GM19452 (cell line): ENCODE data around the gene TF.
A peak's percentile ranks its signal among the peaks of the same experiment; 100 is the strongest.

Source experiments
- ATAC-seq: cut with Tn5 transposase; IDR thresholded peaks from one replicate; pipeline ENCODE4 v1.9.1; 2021; ENCODE audit not compliant: unreplicated experiment

The TF gene

DNA sequence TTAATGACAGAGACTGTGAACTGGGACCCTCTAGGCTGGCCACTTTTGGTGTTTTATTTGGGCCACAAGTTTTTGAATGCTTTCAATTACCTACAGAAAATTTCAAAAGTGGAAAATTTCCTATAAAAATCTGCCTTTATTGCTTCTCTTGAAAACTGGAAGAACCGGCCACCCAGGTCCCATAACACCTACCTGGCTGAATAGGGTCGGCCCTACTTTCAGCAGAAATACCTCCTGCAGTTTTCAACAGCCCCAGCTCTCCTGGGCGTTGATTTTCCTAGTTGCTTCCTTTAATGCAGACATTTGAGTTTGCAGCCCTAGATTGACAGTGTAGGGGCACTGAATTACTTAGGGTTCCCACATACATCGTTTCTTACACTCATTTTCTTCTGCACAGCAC, 58.7 kb downstream of the TF start:
- no peak for ATAC-seq

DNA sequence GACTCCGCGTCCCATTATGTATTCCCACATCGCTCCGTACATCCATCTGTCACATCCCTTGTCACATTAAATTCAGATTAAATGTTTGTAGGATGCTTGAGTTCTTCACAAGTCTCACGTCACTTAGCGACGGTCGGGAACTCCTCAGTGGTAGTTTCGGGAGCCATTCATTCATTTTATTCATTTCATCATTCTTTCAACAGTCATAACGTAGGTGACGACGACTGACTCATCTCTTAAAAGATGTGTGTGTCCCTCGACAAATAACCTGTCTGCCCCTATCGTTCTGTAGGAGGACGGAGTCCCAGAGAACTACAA, 59.1 kb downstream of the TF start:
- ATAC-seq = no peak

DNA sequence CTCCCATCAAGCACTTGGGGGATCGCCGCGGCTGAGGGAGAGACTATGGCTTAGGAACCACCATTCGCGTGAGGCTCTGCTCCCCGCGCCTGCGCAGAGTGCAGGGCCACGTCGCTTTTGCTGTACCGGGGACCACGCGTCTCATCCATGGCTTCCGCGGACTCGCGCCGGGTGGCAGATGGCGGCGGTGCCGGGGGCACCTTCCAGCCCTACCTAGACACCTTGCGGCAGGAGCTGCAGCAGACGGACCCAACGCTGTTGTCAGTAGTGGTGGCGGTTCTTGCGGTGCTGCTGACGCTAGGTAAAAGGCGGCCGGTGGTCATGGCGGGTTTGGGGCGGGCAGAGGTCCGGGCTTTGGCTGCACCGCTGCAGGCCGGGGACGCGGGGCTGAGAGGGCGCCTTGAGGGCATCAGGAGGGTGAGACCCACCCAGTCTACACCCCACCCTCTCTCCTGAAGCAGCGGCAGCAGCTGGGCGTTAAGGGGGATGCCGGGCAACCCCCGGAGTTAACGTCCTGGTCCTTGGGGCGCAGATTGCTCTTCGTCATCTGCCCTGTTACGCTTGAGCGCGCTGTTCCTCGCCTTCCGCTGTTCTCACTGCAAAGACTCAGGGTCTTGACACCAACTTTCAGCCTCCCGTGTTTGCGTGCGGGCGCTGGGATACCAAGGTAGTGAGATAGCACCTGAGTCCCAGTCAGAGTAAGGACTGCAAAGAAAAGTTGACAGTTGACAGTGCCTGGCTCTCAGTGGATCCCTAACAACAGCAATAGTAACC, 59.7 kb downstream of the TF start, which contains the start of gene SRPRB:
Gene SRPRB (plus strand): TSS at position 114 of the 774 bp plus-strand sequence. CDS start 34 bp downstream, at position 148.
- ATAC-seq = peak; percentile 99

DNA sequence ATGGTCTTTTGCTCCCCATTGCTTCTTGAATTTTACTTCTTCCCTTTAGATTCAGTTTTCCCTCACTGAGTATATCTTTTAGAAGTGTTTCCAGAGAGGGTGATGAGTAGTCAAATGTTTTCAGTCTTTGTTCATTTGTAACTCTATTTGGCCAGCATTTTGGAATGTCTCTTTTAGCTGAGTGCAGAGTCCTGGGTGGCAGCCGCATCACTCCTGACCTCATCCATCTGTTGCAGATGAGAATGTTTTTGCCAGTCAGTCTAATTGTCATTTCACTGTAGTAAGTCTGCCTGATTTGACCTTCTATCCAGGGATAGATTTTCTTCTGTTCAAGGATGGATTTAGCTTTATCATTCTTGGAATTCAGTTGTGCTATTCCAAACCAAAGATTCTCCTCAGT, 66.7 kb downstream of the TF start:
- no peak for ATAC-seq

DNA sequence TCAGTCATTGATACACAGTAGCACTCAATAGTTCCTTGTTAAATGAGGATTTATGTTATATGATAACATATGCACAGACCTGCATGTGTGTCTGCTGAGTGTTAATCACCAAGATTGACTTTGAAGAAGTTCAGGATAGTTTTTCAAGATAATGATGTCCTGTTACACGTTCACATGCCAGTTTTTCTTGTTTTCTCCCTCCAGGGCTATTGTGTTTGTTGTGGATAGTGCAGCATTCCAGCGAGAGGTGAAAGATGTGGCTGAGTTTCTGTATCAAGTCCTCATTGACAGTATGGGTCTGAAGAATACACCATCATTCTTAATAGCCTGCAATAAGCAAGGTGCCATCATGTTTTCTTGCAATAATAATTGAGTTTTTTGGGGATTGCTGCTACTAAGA, 69.2 kb downstream of the TF start:
- no peak for ATAC-seq

DNA sequence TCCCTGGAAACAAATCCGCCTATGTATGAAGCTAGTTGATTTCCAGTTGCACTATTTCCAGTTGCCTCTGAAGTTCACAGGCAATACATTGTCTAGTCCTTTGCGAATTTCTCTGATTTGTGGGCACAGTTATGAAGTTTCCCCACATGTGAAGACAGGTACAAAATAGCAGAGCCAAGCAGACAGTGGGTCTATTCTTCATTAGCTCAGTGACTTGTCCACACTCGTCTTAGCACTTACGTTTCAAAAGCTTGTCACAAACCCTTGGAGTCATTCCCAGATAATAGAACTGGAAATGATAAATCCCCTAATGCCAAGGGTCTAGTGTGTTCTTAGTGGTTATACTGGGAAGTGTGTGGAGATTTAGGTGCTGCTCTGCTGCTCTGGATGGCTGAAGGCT, 73.9 kb downstream of the TF start:
- no peak for ATAC-seq

DNA sequence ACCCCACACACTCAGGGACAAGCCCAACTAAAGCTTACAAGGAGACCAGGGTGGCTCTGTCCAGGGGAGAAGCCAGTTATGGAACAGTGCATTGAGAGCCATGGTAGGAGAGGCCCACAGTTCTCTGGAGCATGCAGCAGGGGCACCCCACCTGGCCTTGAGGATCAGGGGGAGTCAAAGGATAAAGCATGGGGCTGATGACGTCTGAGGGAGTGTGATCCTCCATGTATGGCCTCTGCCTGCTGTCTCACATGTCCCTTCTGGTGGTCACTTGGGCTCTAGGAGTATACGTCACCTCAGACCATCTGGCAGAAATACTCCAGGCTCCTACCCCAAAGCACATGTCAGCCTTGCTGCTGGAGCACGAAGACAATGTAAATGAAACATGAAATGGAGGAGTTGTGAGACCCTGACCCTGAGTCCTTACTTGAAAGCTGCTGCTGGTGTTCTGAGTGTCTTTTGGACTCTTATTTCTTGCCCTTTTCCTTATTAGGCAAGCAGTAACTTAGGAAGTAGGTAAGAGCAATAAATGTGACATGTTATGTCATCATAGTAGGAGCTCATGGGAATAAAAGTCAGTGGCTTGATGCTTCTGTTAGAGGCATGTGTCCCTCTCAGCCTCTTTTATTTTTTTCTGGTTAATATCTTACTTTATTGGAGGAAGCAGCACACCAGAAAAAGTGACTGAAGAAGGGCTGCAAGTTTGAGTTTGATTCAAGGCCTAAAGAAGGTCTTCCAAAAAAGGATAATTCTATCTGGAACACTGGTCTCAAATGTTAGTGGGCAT, 74.9 kb downstream of the TF start:
- no peak for ATAC-seq

DNA sequence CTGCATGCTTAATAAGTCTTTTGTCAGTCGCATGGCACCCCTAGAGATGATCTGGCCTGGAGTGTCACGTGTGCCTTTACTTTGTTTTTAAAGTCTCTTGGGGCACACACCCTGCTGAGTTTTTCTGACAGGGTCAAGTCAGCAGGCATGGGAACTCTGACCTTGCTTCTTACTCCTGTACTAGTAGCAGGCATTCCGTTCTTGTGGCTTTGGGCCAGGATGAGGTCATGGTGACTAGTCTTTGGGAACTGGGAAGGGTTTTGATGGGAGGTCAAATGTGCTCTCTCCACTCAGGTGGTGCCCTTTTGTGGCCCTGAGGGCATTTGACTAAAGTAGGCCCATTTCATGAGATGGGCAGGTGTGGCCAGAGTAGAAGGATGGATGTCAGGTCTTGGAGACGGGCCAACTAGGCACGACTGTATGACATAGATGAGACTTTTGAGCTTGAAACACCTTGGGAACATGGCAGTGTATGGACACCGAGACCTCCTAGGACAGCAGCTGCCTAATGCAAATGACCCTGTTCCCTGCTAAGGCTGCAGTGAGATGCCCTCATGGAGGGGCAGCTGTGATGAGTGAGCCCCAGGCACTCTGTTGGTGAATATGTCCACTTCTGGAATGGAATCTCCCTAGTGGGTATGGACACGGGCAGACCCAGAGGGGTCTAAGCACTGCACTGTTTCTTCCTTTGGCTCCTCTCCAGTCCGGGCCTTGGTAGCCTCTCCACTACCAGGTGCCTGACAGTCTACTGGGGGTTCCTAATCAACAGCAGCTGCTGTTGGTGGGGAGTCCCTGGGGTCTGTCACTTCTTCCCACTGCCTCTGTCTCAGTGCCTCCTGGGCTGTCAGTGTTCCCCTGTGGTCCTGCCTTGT, 75.8 kb downstream of the TF start:
- ATAC-seq = no peak

DNA sequence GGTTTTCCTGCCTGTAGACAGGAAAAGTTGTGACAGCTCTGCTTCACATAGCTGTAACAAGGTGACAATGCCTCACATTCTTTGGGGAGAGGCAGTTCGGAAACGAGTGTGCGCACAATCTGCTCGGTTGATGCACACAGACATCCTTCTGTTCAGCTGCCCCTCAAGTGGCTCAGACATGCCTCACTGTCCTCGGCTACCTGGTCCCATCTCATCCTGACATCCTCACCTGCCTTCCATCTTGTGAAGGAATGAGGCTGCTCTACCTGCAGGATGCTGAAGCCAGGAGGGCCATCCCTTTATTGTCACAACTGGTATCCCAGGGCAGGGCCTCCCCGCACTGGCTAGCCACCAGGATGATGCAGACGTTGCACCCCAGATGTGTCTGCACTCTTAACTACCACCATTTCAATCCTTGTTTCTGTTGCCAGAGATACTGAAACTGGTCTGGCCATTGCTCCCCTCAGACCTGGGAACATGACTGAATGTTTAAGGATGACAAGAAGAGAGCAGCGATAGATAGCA, 78.8 kb downstream of the TF start:
- ATAC-seq = no peak

DNA sequence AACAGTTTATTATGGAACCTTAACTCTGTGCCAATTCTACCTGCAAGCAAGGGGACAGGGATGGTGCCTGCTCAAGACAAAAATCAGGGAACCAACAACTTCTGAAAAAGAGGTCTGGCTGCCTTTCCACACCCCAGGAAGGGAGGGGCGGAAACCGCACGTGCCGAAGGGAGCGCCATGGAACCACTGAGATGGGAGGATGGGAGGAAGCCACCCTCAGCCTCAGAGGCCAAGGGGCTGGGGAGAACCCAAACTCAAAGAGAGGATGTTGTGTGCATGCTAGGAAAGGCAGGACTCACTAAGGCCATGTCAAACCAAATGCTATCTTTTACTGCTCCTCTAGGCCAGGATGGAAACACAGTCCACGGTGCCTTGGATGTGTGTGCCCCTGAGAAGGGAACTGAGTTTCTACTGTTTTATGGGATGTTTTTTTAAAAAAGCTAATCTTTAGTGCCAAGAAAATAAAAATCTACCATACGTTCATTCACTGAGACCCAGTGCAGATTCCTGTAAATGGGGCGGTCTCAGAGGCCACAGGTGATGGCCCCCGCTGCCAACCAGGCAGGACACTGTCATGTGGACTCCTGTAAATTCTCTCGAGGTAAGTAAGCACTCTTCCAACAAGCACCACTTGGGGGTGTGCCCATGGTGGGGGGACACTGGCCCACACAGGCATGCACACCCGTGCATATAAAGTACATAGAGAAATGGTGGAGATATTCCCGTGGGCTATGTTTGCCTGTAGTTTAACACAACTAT, 80.0 kb downstream of the TF start:
- no peak for ATAC-seq

DNA sequence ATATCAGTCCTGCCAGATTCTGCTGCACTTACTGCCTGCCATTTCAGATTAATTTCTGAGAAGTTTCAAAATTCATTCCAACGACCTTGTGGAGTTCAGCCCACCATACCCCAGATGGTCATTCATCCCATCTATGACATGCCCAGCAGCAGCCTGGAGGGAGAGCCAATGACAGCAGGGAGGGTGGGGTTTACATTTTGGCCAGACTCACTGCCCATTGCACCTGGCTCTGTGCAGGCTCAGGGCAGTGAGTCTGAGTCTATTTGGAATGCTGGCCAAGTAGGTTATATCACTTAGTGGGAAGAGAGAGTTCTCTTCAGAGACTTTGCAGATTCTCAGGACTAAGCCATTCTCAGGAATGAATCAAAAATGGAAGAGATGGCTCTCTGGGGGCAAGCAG, 80.9 kb downstream of the TF start:
- ATAC-seq = no peak

DNA sequence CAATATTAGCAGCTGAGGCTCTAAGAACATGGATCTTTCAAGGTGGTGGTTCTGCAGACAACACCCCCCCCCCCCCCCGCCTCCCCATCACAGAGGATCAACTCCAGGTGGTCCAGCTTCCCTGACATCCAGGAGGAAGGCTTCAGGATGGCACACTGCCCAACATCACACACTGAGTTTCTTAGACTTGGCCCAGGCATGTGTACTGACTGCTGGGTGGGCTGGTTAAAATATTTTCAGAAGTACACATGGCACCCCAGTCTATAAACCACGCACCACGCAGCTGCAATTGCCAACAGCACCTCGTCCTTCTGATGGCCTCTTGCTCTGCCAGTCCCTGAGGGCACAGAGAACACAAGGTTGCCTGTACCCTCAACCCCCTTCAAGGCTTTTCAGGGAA, 81.5 kb downstream of the TF start:
- no peak for ATAC-seq

DNA sequence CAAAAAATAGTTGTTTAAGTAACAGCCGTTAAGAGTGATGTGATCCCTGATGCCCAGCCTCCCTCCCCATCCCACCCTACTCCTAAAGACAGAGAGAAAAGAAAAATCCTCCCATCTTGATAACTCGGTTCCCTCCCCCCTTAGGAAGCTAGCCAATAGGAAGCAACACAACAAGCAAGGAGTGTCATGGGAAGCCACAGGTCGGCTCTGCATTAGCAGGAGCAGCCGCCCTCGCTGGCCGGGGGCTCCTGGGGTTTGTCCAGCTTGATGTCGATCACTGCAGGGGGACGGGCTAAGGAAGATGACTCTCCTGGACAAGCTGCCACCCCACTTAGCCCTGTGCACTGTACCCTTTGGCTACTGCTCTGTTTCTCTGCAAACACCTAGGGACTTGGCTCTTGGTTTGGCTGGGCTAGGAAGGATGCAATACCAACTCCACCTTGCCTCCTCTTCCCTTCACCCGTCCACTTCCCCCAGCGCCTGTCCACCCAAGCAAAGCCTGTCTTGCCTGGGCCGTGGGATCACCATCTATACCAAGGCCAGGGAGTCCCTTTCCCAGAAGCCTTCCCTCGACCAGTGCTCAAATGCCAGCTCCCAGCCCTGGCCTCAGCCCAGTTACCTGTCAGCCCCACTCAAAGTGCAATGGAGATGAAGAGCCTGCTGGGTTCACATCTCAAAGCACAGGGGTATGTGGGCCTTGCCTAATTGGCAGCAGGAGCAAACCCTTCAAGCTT, 82.5 kb downstream of the TF start:
- no peak for ATAC-seq

DNA sequence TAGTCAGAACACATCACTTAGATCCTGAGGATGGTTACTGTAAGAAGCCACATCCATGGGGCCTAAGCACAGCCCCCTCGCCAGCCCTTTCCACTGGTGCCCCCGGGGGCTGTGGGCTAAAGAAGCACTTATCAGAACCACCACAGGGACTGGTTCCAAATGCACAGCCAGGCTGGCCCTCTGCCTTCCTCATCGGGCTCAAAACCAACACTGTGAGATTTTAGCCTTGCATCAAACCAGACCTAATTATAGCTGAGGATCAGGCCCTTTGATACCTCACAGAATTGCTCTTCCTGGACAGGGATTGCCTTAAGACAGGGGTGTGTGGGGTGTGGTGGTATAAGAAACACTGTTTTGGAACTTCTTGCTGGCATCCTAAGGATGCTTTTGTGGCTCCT, 83.1 kb downstream of the TF start:
- ATAC-seq = no peak

DNA sequence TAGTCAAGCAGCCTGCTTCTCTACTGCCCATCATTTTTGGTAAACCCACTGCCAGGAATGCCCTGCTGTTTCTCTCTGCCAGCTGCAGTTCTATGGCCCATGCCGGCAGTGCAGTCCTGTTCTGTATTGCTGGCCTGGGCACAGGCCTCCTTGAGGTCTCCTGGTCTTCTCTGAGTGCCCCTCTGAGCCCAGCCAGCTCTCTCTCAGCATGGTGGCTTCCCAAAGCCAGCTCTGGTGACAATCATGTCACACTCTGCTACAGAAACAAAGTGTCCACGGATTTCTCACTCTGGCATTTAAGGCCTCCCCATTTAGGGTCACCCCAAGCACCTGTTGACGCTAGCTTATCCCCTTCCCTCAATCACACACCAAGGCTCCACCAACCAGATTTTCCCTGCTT, 83.9 kb downstream of the TF start:
- no peak for ATAC-seq

DNA sequence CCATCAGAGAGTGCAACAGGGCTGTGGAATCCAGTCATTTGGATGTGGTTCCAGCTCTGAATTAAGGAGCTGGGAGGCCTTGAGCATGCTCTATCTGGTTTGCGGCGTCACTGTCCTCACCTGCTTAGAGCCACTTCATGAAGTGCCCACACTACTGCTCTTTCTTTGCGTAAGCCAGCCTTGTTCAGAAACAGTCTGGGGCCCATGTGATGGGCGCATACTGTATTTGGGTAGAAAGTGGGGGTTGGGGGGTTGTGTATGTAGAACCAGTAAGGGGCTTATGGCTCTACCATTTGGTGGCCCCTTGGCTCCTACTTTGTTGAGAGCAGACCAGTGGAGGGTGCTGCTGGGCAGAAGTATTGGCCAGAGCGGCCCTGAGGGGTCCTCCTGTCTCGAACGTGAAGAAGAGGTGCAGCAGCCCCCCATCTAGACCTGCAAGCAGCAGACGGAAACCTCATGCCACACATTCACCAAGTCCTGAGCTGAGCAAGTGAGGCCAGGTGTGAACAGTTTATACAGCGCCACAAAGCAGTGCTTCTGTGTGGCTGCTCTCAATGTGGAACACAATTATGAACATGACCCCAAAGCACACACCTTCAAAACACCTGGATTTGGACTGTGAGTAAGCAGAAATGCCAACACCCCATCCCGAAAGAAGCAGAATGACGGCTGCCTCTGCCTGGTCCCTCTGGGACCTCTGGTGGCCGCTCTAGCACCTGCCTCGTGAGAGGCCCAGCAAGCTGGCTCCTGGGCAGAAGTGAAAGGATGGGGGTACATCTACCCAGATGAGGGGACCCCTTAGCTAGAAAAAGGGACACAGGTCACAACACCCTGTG, 86.0 kb downstream of the TF start:
- no peak for ATAC-seq

DNA sequence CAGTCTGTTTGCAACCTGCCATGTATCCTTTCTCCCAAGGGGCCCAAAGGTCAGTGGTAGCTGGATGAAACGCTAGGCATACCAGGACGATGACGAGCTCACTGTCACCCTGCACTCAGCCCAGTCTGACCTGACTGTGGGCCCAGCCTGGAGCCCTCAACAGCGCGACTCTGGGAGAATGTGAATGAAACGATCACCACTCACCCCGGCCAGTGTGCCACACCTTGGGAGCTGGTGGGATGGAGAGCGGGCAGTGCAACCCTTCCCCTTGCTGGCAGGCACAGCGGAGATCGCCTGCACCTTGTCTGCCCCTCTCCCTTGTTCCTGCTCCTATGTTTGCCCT, 86.6 kb downstream of the TF start:
- ATAC-seq = no peak

DNA sequence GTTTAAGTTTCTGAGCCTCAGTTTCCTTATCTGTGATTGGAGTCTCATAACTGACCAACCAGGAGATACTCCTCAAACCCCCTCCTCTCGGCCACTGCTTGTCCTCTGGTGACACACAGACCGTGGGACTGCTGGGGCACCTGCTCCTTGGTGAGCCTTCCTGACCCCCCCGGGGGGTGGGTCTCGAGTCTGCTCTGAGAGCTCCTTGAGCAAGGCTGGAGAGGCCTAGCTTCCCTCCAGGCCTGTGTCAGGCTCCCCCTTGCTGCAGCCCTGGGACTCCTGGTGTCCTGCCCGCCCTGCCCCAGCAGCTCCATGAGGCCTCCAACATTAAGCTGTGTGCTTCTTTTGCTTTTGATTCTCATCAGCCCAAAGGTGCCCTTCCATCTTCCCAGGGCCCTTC, 87.1 kb downstream of the TF start:
- no peak for ATAC-seq

DNA sequence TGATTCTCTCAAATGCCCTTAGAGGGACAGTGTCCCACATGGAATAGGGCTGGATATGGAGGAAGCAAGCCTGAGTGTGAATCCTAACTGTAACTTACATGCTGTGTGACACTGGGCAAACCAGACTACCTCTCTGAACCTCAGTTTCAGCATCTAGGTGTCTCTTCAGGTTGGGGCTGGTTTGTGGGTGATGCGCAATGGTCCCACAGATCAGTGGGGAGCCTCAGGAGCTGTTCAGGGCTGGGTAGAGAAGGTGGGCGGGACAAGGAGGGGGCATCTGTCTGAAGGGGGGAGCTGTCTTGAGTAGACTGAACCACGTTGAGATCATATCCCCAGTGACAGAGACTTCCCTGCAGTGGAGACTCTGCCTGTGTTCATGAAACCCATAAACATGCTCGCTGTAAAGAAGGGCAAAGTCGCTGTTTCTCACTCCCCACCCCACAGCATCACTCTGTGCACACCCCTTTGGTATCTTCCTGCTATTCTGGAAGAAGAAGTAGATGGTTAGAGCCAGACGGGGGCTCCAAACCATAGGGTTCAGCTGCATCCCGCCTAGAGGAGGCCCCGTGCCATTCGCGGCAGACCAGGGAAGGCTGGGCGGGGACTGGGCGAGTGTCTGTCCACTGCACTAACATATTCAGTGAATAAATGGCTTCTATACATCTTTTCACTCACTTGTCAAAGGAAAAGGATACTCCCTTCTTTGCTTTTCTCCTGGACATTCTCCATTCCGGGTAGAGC, 87.9 kb downstream of the TF start:
- ATAC-seq = no peak
